Adrenal gland (tissue), 5 donors: ENCODE measurements around the gene ITPR1.

ENCODE experiments used
- CTCF ChIP-seq, 6 experiments: fragments of 450-650 bp in 4 of 6; fragments of 200-600 bp in 2 of 6; sonication (generic) in 1 of 6; IDR thresholded peaks; 1 replicate in 5 of 6; 2 replicates in 1 of 6; pipeline versions ENCODE4 v1.5.1 to v1.8.0; 2016 to 2021; ENCODE audit warnings: antibody characterized with exemption in 6 of 6, mild to moderate bottlenecking in 2 of 6, moderate library complexity in 1 of 6
- POLR2A ChIP-seq, 2 donors: fragments of 450-650 bp; IDR thresholded peaks; one replicate each; pipeline ENCODE4 v1.6.1; 2017; ENCODE audit warnings: antibody characterized with exemption in 2 of 2, mild to moderate bottlenecking in 2 of 2, moderate library complexity in 1 of 2
- donor health status: DM: no; HTN: no; CAD: no.

DNA sequence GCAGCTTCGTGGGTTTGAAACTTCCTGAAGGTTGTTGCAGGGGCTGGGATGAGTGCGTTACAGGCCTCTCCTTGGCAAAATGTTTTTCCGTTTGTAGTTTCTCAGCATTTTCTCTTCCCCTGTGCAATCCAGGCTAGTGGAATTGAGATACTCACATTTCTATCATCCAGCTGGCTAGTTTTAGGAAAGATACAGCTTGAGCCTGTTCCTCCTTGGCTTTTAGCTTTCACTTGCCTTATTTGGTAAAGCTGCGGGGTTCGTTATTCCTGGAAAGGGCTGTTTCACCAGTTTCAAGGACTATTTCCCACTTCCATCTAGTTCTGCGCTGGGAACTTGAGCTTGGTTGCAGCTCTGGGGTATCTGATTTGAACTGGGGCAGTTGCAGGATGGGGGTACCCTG lies 90.3 kb downstream of the ITPR1 start:
- no peak for TF ChIP-seq CTCF (IDR thresholded peaks at IDR 0.05)
- TF ChIP-seq POLR2A (IDR thresholded peaks at IDR 0.05): no peak
